Tibial artery (tissue), 4 donors: ENCODE measurements around the gene ZCCHC17.

ENCODE experiments used
- DNase-seq, 2 donors: peaks; one replicate each; pipeline ENCODE4 v3.0.0-alpha.2; 2019
- H3K27ac ChIP-seq, 2 donors: fragments of 200-600 bp; sonication (generic) in 1 of 2; 1 replicate in 1 of 2; 2 replicates in 1 of 2; pipeline ENCODE4 v1.5.1; 2018 to 2019; ENCODE audit warnings: mild to moderate bottlenecking in 1 of 2
- H3K27me3 ChIP-seq, 2 donors: fragments of 200-600 bp; sonication (generic) in 1 of 2; one replicate each; pipeline versions ENCODE4 v1.5.1 to v1.6.0; 2016 to 2019
- H3K36me3 ChIP-seq, 3 donors: fragments of 200-600 bp; sonication (generic) in 2 of 3; one replicate each; pipeline ENCODE4 v1.5.1; 2016 to 2019; ENCODE audit warnings: mild to moderate bottlenecking in 2 of 3
- H3K4me1 ChIP-seq, 4 donors: fragments of 200-600 bp; sonication (generic) in 2 of 4; 1 replicate in 3 of 4; 2 replicates in 1 of 4; pipeline ENCODE4 v1.5.1; 2016 to 2019
- H3K4me3 ChIP-seq, 2 donors: fragments of 200-600 bp; sonication (generic) in 1 of 2; 1 replicate in 1 of 2; 2 replicates in 1 of 2; pipeline ENCODE4 v1.5.1; 2018 to 2019; ENCODE audit warnings: mild to moderate bottlenecking in 2 of 2
- H3K9me3 ChIP-seq, 3 donors: fragments of 200-600 bp; sonication (generic) in 1 of 3; one replicate each; pipeline ENCODE4 v1.5.1; 2016 to 2019
- CTCF ChIP-seq, 2 experiments: fragments of 200-600 bp in 1 of 2; fragments of 450-650 bp in 1 of 2; IDR thresholded peaks; one replicate each; pipeline ENCODE4 v1.5.1; 2017 to 2019; ENCODE audit warnings: antibody characterized with exemption in 2 of 2, mild to moderate bottlenecking in 1 of 2, moderate library complexity in 1 of 2
- intact Hi-C: fragments of 100-400 bp; cut with DNase I; formaldehyde crosslinking; loops from one replicate; pipeline ENCODE4 v1.15.0; 2023; ENCODE audit warnings: low total_unique reads

The ZCCHC17 gene

GRCh38 chr1:31401241-31401640, 104.4 kb downstream of the ZCCHC17 start:
- H3K27me3 ChIP-seq: peaks cover 0 to 5% of the 10 kb centered on the region in 2 donors
- no peak overlapping the region for H3K4me3 ChIP-seq
- H3K36me3 ChIP-seq: no peaks in the 10 kb centered on the region
- H3K9me3 ChIP-seq: no peaks in the 10 kb centered on the region
- no peak for TF ChIP-seq CTCF (IDR thresholded peaks at IDR 0.05)
- no peak for DNase-seq
- intact Hi-C loops: no loop called here
- peaks cover 0 to 5% (median 0%) of the 10 kb centered on the region in 4 donors for H3K4me1 ChIP-seq
- H3K27ac ChIP-seq: no peak overlapping the region

- no peak overlapping the region for H3K27ac ChIP-seq
- peaks cover 0 to 5% (median 0%) of the 10 kb centered on the region in 4 donors for H3K4me1 ChIP-seq
- H3K9me3 ChIP-seq: no peaks in the 10 kb centered on the region
- DNase-seq: no peak
- intact Hi-C loops: no loop called here
- no peak for TF ChIP-seq CTCF (IDR thresholded peaks at IDR 0.05)
- H3K27me3 ChIP-seq: peaks cover 0 to 10% of the 10 kb centered on the region in 2 donors
- no peaks in the 10 kb centered on the region for H3K36me3 ChIP-seq
- no peak overlapping the region for H3K4me3 ChIP-seq
These were observed 108.9 kb downstream of the ZCCHC17 start for GRCh38 chr1:31405578-31406245.

GRCh38 chr1:31407029-31407626, 110.3 kb downstream of the ZCCHC17 start:
- intact Hi-C loops: no loop called here
- Histone ChIP-seq H3K36me3 (no peaks in the 10 kb centered on the region), H3K4me1 (peaks cover 0 to 5% (median under 1%) of the 10 kb centered on the region in 4 donors), H3K27ac (no peak overlapping the region), H3K27me3 (peaks cover 0 to 10% of the 10 kb centered on the region in 2 donors), H3K9me3 (no peaks in the 10 kb centered on the region), H3K4me3 (no peak overlapping the region)
- no peak for DNase-seq
- TF ChIP-seq CTCF (IDR thresholded peaks at IDR 0.05): no peak

DNA sequence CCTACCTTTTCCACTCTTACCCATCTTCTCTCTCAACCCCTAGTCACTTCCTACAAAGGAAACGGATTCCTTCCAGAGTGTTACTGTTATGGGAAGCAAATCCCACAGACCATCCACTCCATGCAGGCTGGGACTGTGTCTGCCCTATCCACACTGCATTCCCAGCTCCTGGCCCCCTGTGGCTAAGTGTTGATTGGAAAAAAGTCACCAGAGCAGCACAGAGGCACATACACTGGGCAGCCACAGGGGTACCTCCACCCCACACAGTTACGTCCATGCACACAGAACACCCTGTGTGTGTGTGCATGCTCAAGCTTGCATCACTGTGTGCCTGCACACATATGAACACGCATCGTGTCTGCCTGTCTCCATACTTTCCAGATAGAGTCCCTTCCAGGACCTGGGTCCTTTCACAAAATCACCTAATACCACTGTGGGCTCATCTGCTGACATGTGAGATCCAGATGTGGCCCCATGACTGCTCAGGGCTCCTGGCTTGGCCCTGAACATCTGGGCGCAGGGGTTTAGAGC, 112.0 kb downstream of the ZCCHC17 start:
- Histone ChIP-seq H3K4me1 (peaks cover 0 to 20% (median 14%) of the 10 kb centered on the region in 4 donors), H3K36me3 (no peaks in the 10 kb centered on the region), H3K4me3 (no peak overlapping the region), H3K27me3 (peaks cover 0 to 5% of the 10 kb centered on the region in 2 donors), H3K9me3 (no peaks in the 10 kb centered on the region), H3K27ac (no peak overlapping the region)
- no peak for DNase-seq
- TF ChIP-seq CTCF (IDR thresholded peaks at IDR 0.05): no peak
- intact Hi-C loops: no loop called here

- intact Hi-C loops: no loop called here
- Histone ChIP-seq H3K4me3 (no peak overlapping the region), H3K9me3 (no peaks in the 10 kb centered on the region), H3K36me3 (no peaks in the 10 kb centered on the region), H3K4me1 (peaks cover 0 to 23% (median 16%) of the 10 kb centered on the region in 4 donors), H3K27ac (no peak overlapping the region), H3K27me3 (peaks cover 0 to 5% of the 10 kb centered on the region in 2 donors)
- no peak for DNase-seq
- TF ChIP-seq CTCF (IDR thresholded peaks at IDR 0.05): no peak
These were observed 113.4 kb downstream of the ZCCHC17 start for GRCh38 chr1:31409946-31410858.
